HAP-1 (cell line): ENCODE results near the gene NCOR1.
"Not testable (repeated sequence)": the region's sequence is repeated elsewhere in the genome, so short reads cannot be mapped to it uniquely, and the experiment has no call there.

ENCODE experiments used
- DNase-seq, 2 experiments: peaks; one replicate each; pipeline ENCODE4 v3.0.0-alpha.2; 2016 to 2020; ENCODE audit warnings: low spot score in 2 of 2
- H3K27me3 ChIP-seq: fragments of 250-450 bp; sonication (Bioruptor Pico); 2 replicates; pipeline ENCODE4 v1.5.1; 2020; ENCODE audit warnings: low read depth, mild to moderate bottlenecking, moderate library complexity
- H3K36me3 ChIP-seq: fragments of 250-450 bp; sonication (Bioruptor Pico); replicated peaks from 2 replicates; pipeline ENCODE4 v1.5.1; 2020; ENCODE audit warnings: mild to moderate bottlenecking
- H3K4me1 ChIP-seq: fragments of 250-450 bp; sonication (Bioruptor Pico); 2 replicates; pipeline ENCODE4 v1.5.1; 2020; ENCODE audit warnings: mild to moderate bottlenecking
- H3K4me3 ChIP-seq: fragments of 250-450 bp; sonication (Bioruptor Pico); 2 replicates; pipeline ENCODE4 v1.5.1; 2020; ENCODE audit warnings: mild to moderate bottlenecking, moderate library complexity
- H3K9me3 ChIP-seq: fragments of 250-450 bp; sonication (Bioruptor Pico); 2 replicates; pipeline ENCODE4 v1.5.1; 2020; ENCODE audit warnings: mild to moderate bottlenecking, moderate library complexity
- in situ Hi-C: fragments of 300-500 bp; cut with MboI; formaldehyde crosslinking; loops from 3 replicates; pipeline ENCODE4 v1.14.3; 2020; ENCODE audit warnings: low sequenced_read_pairs, inconsistent platforms, mixed read lengths

NCOR1 gene

GRCh38 chr17:16121915-16122314 lies 93.4 kb downstream of the NCOR1 start:
- peaks cover 4% of the 10 kb centered on the region for H3K4me1 ChIP-seq
- H3K27me3 ChIP-seq = no peaks in the 10 kb centered on the region
- DNase-seq = no peak
- no peaks in the 10 kb centered on the region for H3K9me3 ChIP-seq
- in situ Hi-C loops = no loop called here
- H3K4me3 ChIP-seq = no peak overlapping the region
- H3K36me3 ChIP-seq = peaks cover 52% of the 10 kb centered on the region

- Histone ChIP-seq H3K4me3 (no peak overlapping the region), H3K36me3 (peaks cover 52% of the 10 kb centered on the region), H3K4me1 (peaks cover 4% of the 10 kb centered on the region), H3K9me3 (no peaks in the 10 kb centered on the region), H3K27me3 (no peaks in the 10 kb centered on the region)
- in situ Hi-C loops = no loop called here
- no peak for DNase-seq
Observed at GRCh38 chr17:16120937-16121336, 94.4 kb downstream of the NCOR1 start.

GRCh38 chr17:16117149-16117548 lies 98.2 kb downstream of the NCOR1 start:
- H3K36me3 ChIP-seq = peaks cover 67% of the 10 kb centered on the region
- H3K4me3 ChIP-seq = no peak overlapping the region

GRCh38 chr17:16115077-16115698 lies 100.1 kb downstream of the NCOR1 start:
- H3K9me3 ChIP-seq, H3K27me3 ChIP-seq, in situ Hi-C loops, DNase-seq, H3K4me1 ChIP-seq, H3K4me3 ChIP-seq: not testable (repeated sequence)
- peaks cover 56% of the 10 kb centered on the region for H3K36me3 ChIP-seq

More at GRCh38 chr17:16117149-16117548, 98.2 kb downstream of the NCOR1 start:
- no peaks in the 10 kb centered on the region for H3K27me3 ChIP-seq
- peaks cover 3% of the 10 kb centered on the region for H3K4me1 ChIP-seq
- in situ Hi-C loops = no loop called here
- no peak for DNase-seq
- 0 out of 2 replicates have a peak, but pooled peaks cover 3% of the 10 kb centered on the region for H3K9me3 ChIP-seq

- no peaks in the 10 kb centered on the region for H3K4me1 ChIP-seq
- H3K4me3 ChIP-seq = no peak overlapping the region
- in situ Hi-C loops = no loop called here
- H3K9me3 ChIP-seq = no peaks in the 10 kb centered on the region
- H3K27me3 ChIP-seq = no peaks in the 10 kb centered on the region
- peaks cover 6% of the 10 kb centered on the region; the same call in 1 of the 2 replicates for H3K36me3 ChIP-seq
- DNase-seq = no peak
Observed at GRCh38 chr17:16108871-16109270, 106.5 kb downstream of the NCOR1 start.

GRCh38 chr17:16108386-16108785 lies 106.9 kb downstream of the NCOR1 start:
- Histone ChIP-seq H3K4me1 (no peaks in the 10 kb centered on the region), H3K27me3 (no peaks in the 10 kb centered on the region), H3K4me3 (no peak overlapping the region), H3K36me3 (peaks cover 6% of the 10 kb centered on the region; the same call in 1 of the 2 replicates), H3K9me3 (no peaks in the 10 kb centered on the region)
- no peak for DNase-seq
- in situ Hi-C loops = no loop called here

- H3K4me3 ChIP-seq = no peak overlapping the region
- no peaks in the 10 kb centered on the region for H3K9me3 ChIP-seq
- in situ Hi-C loops = no loop called here
- DNase-seq = no peak
- peaks cover 3% of the 10 kb centered on the region; the same call in 1 of the 2 replicates for H3K36me3 ChIP-seq
- no peaks in the 10 kb centered on the region for H3K4me1 ChIP-seq
- no peaks in the 10 kb centered on the region for H3K27me3 ChIP-seq
Observed at GRCh38 chr17:16107165-16107770, 108.1 kb downstream of the NCOR1 start.

GRCh38 chr17:16106161-16106891 lies 109.0 kb downstream of the NCOR1 start:
- no peaks in the 10 kb centered on the region for H3K9me3 ChIP-seq
- no peaks in the 10 kb centered on the region for H3K27me3 ChIP-seq
- H3K4me3 ChIP-seq = no peak overlapping the region
- no peaks in the 10 kb centered on the region for H3K4me1 ChIP-seq
- peaks cover 11% of the 10 kb centered on the region for H3K36me3 ChIP-seq
- DNase-seq = no peak
- in situ Hi-C loops = no loop called here

GRCh38 chr17:16104189-16104588 lies 111.1 kb downstream of the NCOR1 start:
- H3K9me3 ChIP-seq = no peaks in the 10 kb centered on the region
- in situ Hi-C loops = no loop called here
- no peaks in the 10 kb centered on the region for H3K27me3 ChIP-seq
- no peak overlapping the region for H3K4me3 ChIP-seq
- DNase-seq = no peak
- no peaks in the 10 kb centered on the region for H3K4me1 ChIP-seq
- peaks cover 15% of the 10 kb centered on the region for H3K36me3 ChIP-seq

GRCh38 chr17:16101440-16101839 lies 113.9 kb downstream of the NCOR1 start:
- Histone ChIP-seq H3K27me3 (no peaks in the 10 kb centered on the region), H3K4me3 (no peak overlapping the region), H3K4me1 (no peaks in the 10 kb centered on the region), H3K9me3 (no peaks in the 10 kb centered on the region), H3K36me3 (peaks cover 34% of the 10 kb centered on the region)
- DNase-seq = no peak
- in situ Hi-C loops = no loop called here

GRCh38 chr17:16100737-16101400 lies 114.5 kb downstream of the NCOR1 start:
- no peaks in the 10 kb centered on the region for H3K27me3 ChIP-seq
- H3K9me3 ChIP-seq = no peaks in the 10 kb centered on the region
- no peak for DNase-seq
- H3K4me1 ChIP-seq = no peaks in the 10 kb centered on the region
- in situ Hi-C loops = no loop called here
- no peak overlapping the region for H3K4me3 ChIP-seq
- H3K36me3 ChIP-seq = peaks cover 35% of the 10 kb centered on the region

GRCh38 chr17:16091773-16092172 lies 123.6 kb downstream of the NCOR1 start:
- Histone ChIP-seq H3K9me3 (no peaks in the 10 kb centered on the region), H3K4me1 (no peaks in the 10 kb centered on the region), H3K36me3 (peaks cover 10% of the 10 kb centered on the region), H3K4me3 (no peak overlapping the region), H3K27me3 (no peaks in the 10 kb centered on the region)
- no peak for DNase-seq
- in situ Hi-C loops = no loop called here

GRCh38 chr17:16086957-16087356 lies 128.4 kb downstream of the NCOR1 start:
- in situ Hi-C loops = no loop called here

More at GRCh38 chr17:16086957-16087356, 128.4 kb downstream of the NCOR1 start:
- Histone ChIP-seq H3K4me3 (no peak overlapping the region), H3K36me3 (peaks cover 13% of the 10 kb centered on the region), H3K9me3 (no peaks in the 10 kb centered on the region), H3K27me3 (no peaks in the 10 kb centered on the region), H3K4me1 (no peaks in the 10 kb centered on the region)
- DNase-seq = no peak
